ENCODE data around the gene ARHGAP33.

Gene ARHGAP33

GRCh38 chr19:35742121-35742724 lies 33.1 kb upstream of the ARHGAP33 start, which contains the start of gene IGFLR1:
IGFLR1 (minus strand) TSS chr19:35742452; CDS start chr19:35741180, 1,272 bp downstream.
- TF ChIP-seq REST (IDR thresholded peaks at IDR 0.05; ENCODE audit: insufficient read depth in 1 of 2, low read depth in 2 of 2, low read length in 2 of 2) (no peak), FOXP2 (optimal IDR thresholded peaks at IDR 0.05; ENCODE audit: borderline replicate concordance, extremely low read depth, extremely low read length, insufficient read depth) (no peak), POLR2AphosphoS5 (IDR thresholded peaks at IDR 0.05; ENCODE audit: low read depth, low read length) (no peak), TAF1 (IDR thresholded peaks at IDR 0.05; ENCODE audit: borderline replicate concordance, insufficient read depth, low read length) (no peak), SIN3A (IDR thresholded peaks at IDR 0.05; ENCODE audit: borderline replicate concordance, insufficient read depth, low read length) (no peak)

GRCh38 chr19:35743640-35744429 lies 31.5 kb upstream of the ARHGAP33 start:
- no peak for TF ChIP-seq FOXP2 (optimal IDR thresholded peaks at IDR 0.05; ENCODE audit: borderline replicate concordance, extremely low read depth, extremely low read length, insufficient read depth)
- no peak for TF ChIP-seq REST (IDR thresholded peaks at IDR 0.05; ENCODE audit: insufficient read depth in 1 of 2, low read depth in 2 of 2, low read length in 2 of 2)
- no peak for TF ChIP-seq SIN3A (IDR thresholded peaks at IDR 0.05; ENCODE audit: borderline replicate concordance, insufficient read depth, low read length)
- TF ChIP-seq POLR2AphosphoS5 (IDR thresholded peaks at IDR 0.05; ENCODE audit: low read depth, low read length), result no peak
- TF ChIP-seq TAF1 (IDR thresholded peaks at IDR 0.05; ENCODE audit: borderline replicate concordance, insufficient read depth, low read length), result no peak

GRCh38 chr19:35744430-35745327 lies 30.7 kb upstream of the ARHGAP33 start:
- no peak; the same call in 1 of the 2 replicates for TF ChIP-seq POLR2AphosphoS5 (IDR thresholded peaks at IDR 0.05; ENCODE audit: low read depth, low read length)
- 0 out of 2 replicates have a peak, but pooled peaks have one; percentile 20 for TF ChIP-seq TAF1 (IDR thresholded peaks at IDR 0.05; ENCODE audit: borderline replicate concordance, insufficient read depth, low read length)
- 0 out of 4 replicates have a peak, but pooled peaks have one; percentile 7 to 13 for TF ChIP-seq REST (IDR thresholded peaks at IDR 0.05; ENCODE audit: insufficient read depth in 1 of 2, low read depth in 2 of 2, low read length in 2 of 2)
- TF ChIP-seq SIN3A (IDR thresholded peaks at IDR 0.05; ENCODE audit: borderline replicate concordance, insufficient read depth, low read length), result 0 out of 2 replicates have a peak, but pooled peaks have one; percentile 29
- no peak for TF ChIP-seq FOXP2 (optimal IDR thresholded peaks at IDR 0.05; ENCODE audit: borderline replicate concordance, extremely low read depth, extremely low read length, insufficient read depth)

- TF ChIP-seq FOXP2 (optimal IDR thresholded peaks at IDR 0.05; ENCODE audit: borderline replicate concordance, extremely low read depth, extremely low read length, insufficient read depth) (no peak), TAF1 (IDR thresholded peaks at IDR 0.05; ENCODE audit: borderline replicate concordance, insufficient read depth, low read length) (peak; percentile 44; the same call in 1 of the 2 replicates), REST (IDR thresholded peaks at IDR 0.05; ENCODE audit: insufficient read depth in 1 of 2, low read depth in 2 of 2, low read length in 2 of 2) (0 out of 4 replicates have a peak, but pooled peaks of 1 of the 2 experiments have one; percentile 3), POLR2AphosphoS5 (IDR thresholded peaks at IDR 0.05; ENCODE audit: low read depth, low read length) (peak; percentile 73; the same call in 1 of the 2 replicates), SIN3A (IDR thresholded peaks at IDR 0.05; ENCODE audit: borderline replicate concordance, insufficient read depth, low read length) (0 out of 2 replicates have a peak, but pooled peaks have one; percentile 12)
Measured at GRCh38 chr19:35745328-35746086, 29.9 kb upstream of the ARHGAP33 start, which contains the start of the genes PSENEN and U2AF1L4. PSENEN (plus strand) TSS chr19:35745651; CDS start chr19:35745931, 280 bp downstream. U2AF1L4 (minus strand) TSS chr19:35745418; CDS start chr19:35745391, 27 bp downstream.

Data from PFSK-1 (cell line).